ENCODE data around the gene SH3PXD2A. TPM values are rescaled to one million over a fixed set of nuclear protein-coding genes. Genes with fewer than 3 reads are reported as not detected.

Gene SH3PXD2A
- total RNA-seq, 3 donors from 2014 or later: 14.3 to 30.5 (median 14.7) TPM

DNA sequence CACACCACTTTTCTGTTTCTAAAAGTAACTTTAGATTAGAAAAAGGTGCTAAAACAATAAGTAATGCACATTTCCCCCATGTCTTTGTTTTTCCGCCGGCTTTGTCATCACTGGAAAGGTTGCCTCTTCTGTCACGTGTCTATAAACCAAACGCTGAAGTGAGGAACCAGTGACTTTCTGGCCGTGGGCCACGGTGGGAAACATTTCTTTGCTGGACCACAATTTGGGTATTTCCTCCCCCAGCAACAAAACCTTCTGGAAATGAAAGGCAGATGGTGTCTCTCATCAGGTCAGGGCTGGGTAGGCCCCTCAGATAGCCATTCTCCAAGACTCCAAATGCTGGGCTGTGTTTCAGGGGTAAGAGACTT lies 174.5 kb downstream of the SH3PXD2A start:
- Histone ChIP-seq H3K36me3 (no peaks in the 10 kb centered on the region), H3K4me3 (no peak overlapping the region), H3K27me3 (no peaks in the 10 kb centered on the region), H3K4me1 (peaks cover 3 to 7% of the 10 kb centered on the region in 2 donors), H3K27ac (peak overlapping the region; percentile 52 to 98), H3K9me3 (no peaks in the 10 kb centered on the region)
- intact Hi-C loops (cut with DNase I; ENCODE audit: low total_unique reads): loop anchor here (10.0 kb wide), 1 partner anchor 76 kb away; no protein-coding TSS in a partner anchor
- DNase-seq (ENCODE audit: low spot score in 2 of 2): no peak
- TF ChIP-seq POLR2A (IDR thresholded peaks at IDR 0.05) (no peak), POLR2AphosphoS5 (IDR thresholded peaks at IDR 0.05) (no peak)
- TF ChIP-seq, protein P1, sequence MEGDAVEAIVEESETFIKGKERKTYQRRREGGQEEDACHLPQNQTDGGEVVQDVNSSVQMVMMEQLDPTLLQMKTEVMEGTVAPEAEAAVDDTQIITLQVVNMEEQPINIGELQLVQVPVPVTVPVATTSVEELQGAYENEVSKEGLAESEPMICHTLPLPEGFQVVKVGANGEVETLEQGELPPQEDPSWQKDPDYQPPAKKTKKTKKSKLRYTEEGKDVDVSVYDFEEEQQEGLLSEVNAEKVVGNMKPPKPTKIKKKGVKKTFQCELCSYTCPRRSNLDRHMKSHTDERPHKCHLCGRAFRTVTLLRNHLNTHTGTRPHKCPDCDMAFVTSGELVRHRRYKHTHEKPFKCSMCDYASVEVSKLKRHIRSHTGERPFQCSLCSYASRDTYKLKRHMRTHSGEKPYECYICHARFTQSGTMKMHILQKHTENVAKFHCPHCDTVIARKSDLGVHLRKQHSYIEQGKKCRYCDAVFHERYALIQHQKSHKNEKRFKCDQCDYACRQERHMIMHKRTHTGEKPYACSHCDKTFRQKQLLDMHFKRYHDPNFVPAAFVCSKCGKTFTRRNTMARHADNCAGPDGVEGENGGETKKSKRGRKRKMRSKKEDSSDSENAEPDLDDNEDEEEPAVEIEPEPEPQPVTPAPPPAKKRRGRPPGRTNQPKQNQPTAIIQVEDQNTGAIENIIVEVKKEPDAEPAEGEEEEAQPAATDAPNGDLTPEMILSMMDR (IDR thresholded peaks at IDR 0.05): no peak

DNA sequence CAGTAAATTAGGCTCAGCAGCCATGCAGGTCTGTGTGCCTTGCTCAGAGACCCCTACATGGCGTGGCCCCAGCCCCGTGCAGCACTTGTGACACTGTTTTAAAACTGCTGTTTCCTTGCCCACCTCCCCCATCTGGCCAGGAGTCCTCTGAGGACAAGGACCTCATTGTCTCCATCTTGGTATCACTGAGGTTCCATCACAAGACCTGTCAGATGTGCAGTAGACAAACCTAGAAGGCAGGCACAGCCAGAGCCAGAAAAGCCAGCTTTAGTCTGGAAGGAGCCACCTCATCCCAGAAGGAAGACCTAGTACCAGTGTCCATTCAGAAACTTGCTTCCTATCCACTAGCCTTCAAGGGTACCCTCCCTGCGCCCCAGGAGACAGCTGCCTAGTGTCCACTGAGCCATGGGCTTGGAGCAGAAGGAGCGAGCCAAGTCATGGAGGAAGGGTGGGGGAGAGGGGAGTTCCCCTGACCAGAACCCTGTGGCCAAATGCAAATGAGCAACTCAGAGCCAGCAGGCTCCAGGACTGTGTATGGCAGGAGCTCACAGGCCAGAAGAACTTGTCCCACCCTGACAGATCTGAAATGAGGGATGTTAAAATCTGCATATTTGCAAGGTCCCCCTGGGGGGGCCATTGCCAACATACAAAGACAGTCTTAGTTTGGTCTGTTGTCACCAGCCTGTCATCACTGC lies 176.1 kb downstream of the SH3PXD2A start:
- peaks cover 3 to 7% of the 10 kb centered on the region in 2 donors for H3K4me1 ChIP-seq
- intact Hi-C loops (cut with DNase I; ENCODE audit: low total_unique reads): no loop called here
- H3K36me3 ChIP-seq: no peaks in the 10 kb centered on the region
- H3K4me3 ChIP-seq: no peak overlapping the region
- TF ChIP-seq POLR2AphosphoS5 (IDR thresholded peaks at IDR 0.05) (no peak), POLR2A (IDR thresholded peaks at IDR 0.05) (no peak)
- TF ChIP-seq, protein P1 (IDR thresholded peaks at IDR 0.05): no peak
- H3K9me3 ChIP-seq: no peaks in the 10 kb centered on the region
- H3K27ac ChIP-seq: peak overlapping the region; percentile 92 to 98
- no peak for DNase-seq (ENCODE audit: low spot score in 2 of 2)
- H3K27me3 ChIP-seq: no peaks in the 10 kb centered on the region

DNA sequence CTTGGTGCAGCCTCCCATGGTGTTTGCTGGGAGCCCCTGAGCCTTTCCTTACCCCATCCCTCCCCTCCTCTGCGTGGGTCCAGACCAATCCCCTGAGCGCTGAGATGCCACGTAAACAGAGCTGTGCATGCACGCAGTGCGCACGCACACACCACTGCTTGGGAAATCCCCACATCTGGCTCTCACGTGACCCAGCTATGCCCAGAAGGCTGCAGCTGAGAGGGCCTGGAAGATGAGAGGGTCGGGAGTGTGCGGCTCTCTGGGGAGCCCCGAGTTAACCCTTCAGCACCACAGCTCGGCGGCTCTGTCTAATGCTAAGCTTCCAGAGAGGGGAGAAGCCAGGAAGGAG lies 177.2 kb downstream of the SH3PXD2A start:
- Histone ChIP-seq H3K27ac (peak overlapping the region; percentile 92 to 98), H3K36me3 (no peaks in the 10 kb centered on the region), H3K4me1 (peaks cover 3 to 7% of the 10 kb centered on the region in 2 donors), H3K4me3 (peak overlapping the region in 2 of 3 donors; percentile 27 to 56), H3K27me3 (no peaks in the 10 kb centered on the region), H3K9me3 (no peaks in the 10 kb centered on the region)
- intact Hi-C loops (cut with DNase I; ENCODE audit: low total_unique reads): no loop called here
- TF ChIP-seq POLR2AphosphoS5 (IDR thresholded peaks at IDR 0.05): peak; percentile 52 to 89 (median 61)
- TF ChIP-seq, protein P1 (IDR thresholded peaks at IDR 0.05): no peak
- peak in 1 of 2 donors; percentile 63 for DNase-seq (ENCODE audit: low spot score in 2 of 2)

GRCh38 chr10:103677486-103678177 lies 177.7 kb downstream of the SH3PXD2A start:
- H3K36me3 ChIP-seq: no peaks in the 10 kb centered on the region
- H3K27me3 ChIP-seq: no peaks in the 10 kb centered on the region
- no peak for DNase-seq (ENCODE audit: low spot score in 2 of 2)
- intact Hi-C loops (cut with DNase I; ENCODE audit: low total_unique reads): no loop called here
- H3K27ac ChIP-seq: peak overlapping the region; percentile 92 to 98
- peaks cover 3 to 7% of the 10 kb centered on the region in 2 donors for H3K4me1 ChIP-seq
- no peaks in the 10 kb centered on the region for H3K9me3 ChIP-seq
- TF ChIP-seq, protein P1 (IDR thresholded peaks at IDR 0.05): no peak
- no peak for TF ChIP-seq POLR2AphosphoS5 (IDR thresholded peaks at IDR 0.05)
- no peak for TF ChIP-seq POLR2A (IDR thresholded peaks at IDR 0.05)
- H3K4me3 ChIP-seq: peak overlapping the region; percentile 17 to 56 (median 27)

GRCh38 chr10:103676851-103677417 lies 178.4 kb downstream of the SH3PXD2A start:
- H3K4me3 ChIP-seq: peak overlapping the region; percentile 17 to 56 (median 27)
- TF ChIP-seq POLR2AphosphoS5 (IDR thresholded peaks at IDR 0.05) (peak in 1 of 3 donors; percentile 50), POLR2A (IDR thresholded peaks at IDR 0.05) (no peak)
- peak overlapping the region; percentile 92 to 98 for H3K27ac ChIP-seq
- peak in 1 of 2 donors; percentile 73 for DNase-seq (ENCODE audit: low spot score in 2 of 2)
- intact Hi-C loops (cut with DNase I; ENCODE audit: low total_unique reads): no loop called here
- H3K4me1 ChIP-seq: peaks cover 3 to 7% of the 10 kb centered on the region in 2 donors
- H3K9me3 ChIP-seq: no peaks in the 10 kb centered on the region
- no peaks in the 10 kb centered on the region for H3K27me3 ChIP-seq
- no peaks in the 10 kb centered on the region for H3K36me3 ChIP-seq
